Measurements from ENCODE around the gene FZR1.

Gene FZR1

GRCh38 chr19:3477951-3478350, 28.2 kb upstream of the FZR1 start:
- H3K27ac ChIP-seq: no peak overlapping the region
- no peak for TF ChIP-seq CTCF (conservative IDR thresholded peaks at IDR 0.05; ENCODE audit: low read depth)
- ChIA-PET POLR2A (ENCODE audit: low non-redundant PET) (no interaction called here), CTCF (no interaction called here)
- no peak for DNase-seq (ENCODE audit: low spot score)

- no peak for DNase-seq (ENCODE audit: low spot score)
- no peak overlapping the region for H3K27ac ChIP-seq
- POLR2A ChIA-PET (ENCODE audit: low non-redundant PET): no interaction called here
- CTCF ChIA-PET: interaction anchor here (0.6 to 1.1 kb wide), 2 partner anchors 174 to 660 kb away, joined by 3 to 5 read pairs; no protein-coding TSS in a partner anchor
- TF ChIP-seq CTCF (conservative IDR thresholded peaks at IDR 0.05; ENCODE audit: low read depth): no peak
Observed at GRCh38 chr19:3478409-3479176, 27.5 kb upstream of the FZR1 start.

GRCh38 chr19:3479177-3479833, 26.8 kb upstream of the FZR1 start:
- peak; percentile 36 for DNase-seq (ENCODE audit: low spot score)
- no peak overlapping the region for H3K27ac ChIP-seq
- ChIA-PET POLR2A (ENCODE audit: low non-redundant PET) (no interaction called here), CTCF (interaction anchor here (0.6 to 1.1 kb wide), 2 partner anchors 174 to 659 kb away, joined by 3 to 5 read pairs; no protein-coding TSS in a partner anchor)
- no peak for TF ChIP-seq CTCF (conservative IDR thresholded peaks at IDR 0.05; ENCODE audit: low read depth)

- CTCF ChIA-PET: interaction anchor here (1.1 kb wide), 1 partner anchor 175 kb away, joined by 5 read pairs; no protein-coding TSS in a partner anchor
- no peak overlapping the region for H3K27ac ChIP-seq
- POLR2A ChIA-PET (ENCODE audit: low non-redundant PET): no interaction called here
- TF ChIP-seq CTCF (conservative IDR thresholded peaks at IDR 0.05; ENCODE audit: low read depth): no peak
- peak; percentile 46 for DNase-seq (ENCODE audit: low spot score)
Observed at GRCh38 chr19:3479834-3480215, 26.3 kb upstream of the FZR1 start.

- no peak within 1 kb of the TSS for H3K27ac ChIP-seq
- TF ChIP-seq CTCF (conservative IDR thresholded peaks at IDR 0.05; ENCODE audit: low read depth): no peak
- no peak for DNase-seq (ENCODE audit: low spot score)
- CTCF ChIA-PET: no interaction called here
- POLR2A ChIA-PET (ENCODE audit: low non-redundant PET): no interaction called here
Observed at GRCh38 chr19:3480383-3481091, 25.6 kb upstream of the FZR1 start, which contains the start of gene SMIM24. Gene SMIM24 (minus strand): TSS chr19:3480525. CDS start chr19:3480463, 62 bp downstream.

All from RWPE1 (cell line).